Kidney (tissue), 14 donors: ENCODE measurements around the gene CHST3. TPM values are rescaled to one million over a fixed set of nuclear protein-coding genes. Genes with fewer than 3 reads are reported as not detected.

ENCODE experiments used
- DNase-seq, 5 donors: peaks; one replicate each; pipeline ENCODE4 v3.0.0-alpha.2; 2013 to 2020
- FAIRE-seq: peaks from 2 replicates; lab custom pipeline; 2012; peaks lifted over from hg19 to GRCh38; lab: Jason Lieb, UNC
- H3K27ac ChIP-seq, 2 donors: one replicate each; pipeline ENCODE4 v1.7.0; 2013; ENCODE audit warnings: low read depth in 2 of 2, low read length in 2 of 2, inconsistent platforms in 1 of 2
- H3K27me3 ChIP-seq: one replicate; pipeline ENCODE4 v1.7.1; 2013; ENCODE audit warnings: low read length, inconsistent platforms; ENCODE audit not compliant: control insufficient read depth, insufficient read depth
- H3K36me3 ChIP-seq, 3 donors: one replicate each; pipeline versions ENCODE4 v1.7.0 to v1.7.1; 2013; ENCODE audit warnings: low read length in 3 of 3, control low read depth in 1 of 3, inconsistent platforms in 1 of 3; ENCODE audit not compliant: insufficient read depth in 3 of 3, control insufficient read depth in 2 of 3
- H3K4me1 ChIP-seq, 3 donors: one replicate each; pipeline versions ENCODE4 v1.7.0 to v1.7.1; 2013; ENCODE audit warnings: low read length in 3 of 3, inconsistent platforms in 1 of 3, low read depth in 1 of 3; ENCODE audit not compliant: control insufficient read depth in 2 of 3, insufficient read depth in 2 of 3
- H3K4me3 ChIP-seq, 3 donors: one replicate each; pipeline versions ENCODE4 v1.7.0 to v1.8.1; 2013; ENCODE audit warnings: low read length in 3 of 3, control low read depth in 1 of 3, inconsistent platforms in 1 of 3
- H3K9ac ChIP-seq, 3 donors: one replicate each; pipeline versions ENCODE4 v1.7.0 to v1.7.1; 2013; ENCODE audit warnings: low read length in 3 of 3, control low read depth in 1 of 3, inconsistent platforms in 1 of 3
- H3K9me3 ChIP-seq, 3 donors: one replicate each; pipeline versions ENCODE4 v1.7.0 to v1.7.1; 2013; ENCODE audit warnings: low read length in 3 of 3, control low read depth in 1 of 3, inconsistent platforms in 1 of 3; ENCODE audit not compliant: control insufficient read depth in 2 of 3, insufficient read depth in 1 of 3
- CTCF ChIP-seq: IDR thresholded peaks from 3 replicates; pipeline ENCODE4 v1.5.1; 2012; ENCODE audit warnings: mild to moderate bottlenecking, moderate library complexity, borderline replicate concordance; ENCODE audit not compliant: insufficient read depth; ENCODE audit errors: extremely low read depth
- intact Hi-C: fragments of 100-400 bp; cut with DNase I; formaldehyde crosslinking; loops from one replicate; pipeline ENCODE4 v1.11.1; 2022
- polyA plus RNA-seq: library from polyadenylated mRNA; stranded (reverse); fragments of 350-450 nt; fragmentation: Illumina TruSeq; extraction: RNeasy Lipid Tissue Mini Kit (QIAGEN cat#74804); gene quantifications from one replicate; pipeline ENCODE4 v1.2.3, GENCODE V29; 2014; ENCODE audit warnings: low read depth, low replicate concordance; ENCODE audit not compliant: insufficient read depth
- total RNA-seq: library from RNA; stranded (reverse); fragmentation: NEBNext Ultra II Directional; extraction: Animal tissue kit (Norgen Biotek cat#: 25700); gene quantifications from one replicate; pipeline ENCODE4 v1.2.1, GENCODE V29; 2021
- donor health status: control.
- donor health status: control.
- donor health status: control.
- donor health status: control.
- donor health status: control.
- donor health status: DM: yes; HTN: yes; CAD: no.
- donor health status: Normal renal cell carcinoma (clear cell type).

Gene CHST3
- total and polyA plus RNA-seq, 2 donors from 2014 or later = 9.1 to 31.5 TPM

- Histone ChIP-seq H3K4me1 (peaks cover 0 to 62% (median 36%) of the 10 kb centered on the region in 3 donors), H3K9ac (no peak overlapping the region), H3K27ac (peak overlapping the region in 1 of 2 donors; percentile 9), H3K9me3 (no peaks in the 10 kb centered on the region), H3K36me3 (peaks cover 0 to 3% (median 0%) of the 10 kb centered on the region in 3 donors), H3K27me3 (no peaks in the 10 kb centered on the region), H3K4me3 (no peak overlapping the region)
- FAIRE-seq = no peak
- intact Hi-C loops = no loop called here
- DNase-seq = no peak
- TF ChIP-seq CTCF = no peak
These were observed 7.8 kb downstream of the CHST3 start for GRCh38 chr10:71971769-71972555.

GRCh38 chr10:71972746-71973695 lies 8.8 kb downstream of the CHST3 start:
- FAIRE-seq = no peak
- H3K9me3 ChIP-seq = no peaks in the 10 kb centered on the region
- H3K4me3 ChIP-seq = no peak overlapping the region
- H3K9ac ChIP-seq = no peak overlapping the region
- H3K4me1 ChIP-seq = peaks cover 0 to 61% (median 32%) of the 10 kb centered on the region in 3 donors
- no peak for TF ChIP-seq CTCF
- peaks cover 0 to 3% (median 0%) of the 10 kb centered on the region in 3 donors for H3K36me3 ChIP-seq
- DNase-seq = no peak
- no peaks in the 10 kb centered on the region for H3K27me3 ChIP-seq
- intact Hi-C loops = no loop called here
- no peak overlapping the region for H3K27ac ChIP-seq

GRCh38 chr10:71973777-71974488 lies 9.7 kb downstream of the CHST3 start:
- no peaks in the 10 kb centered on the region for H3K9me3 ChIP-seq
- H3K36me3 ChIP-seq = peaks cover 0 to under 1% (median 0%) of the 10 kb centered on the region in 3 donors
- no peak for TF ChIP-seq CTCF
- H3K27ac ChIP-seq = peak overlapping the region in 1 of 2 donors; percentile 67
- no peak for FAIRE-seq
- H3K27me3 ChIP-seq = no peaks in the 10 kb centered on the region
- H3K4me3 ChIP-seq = no peak overlapping the region
- no peak overlapping the region for H3K9ac ChIP-seq
- H3K4me1 ChIP-seq = peaks cover 0 to 66% (median 40%) of the 10 kb centered on the region in 3 donors
- intact Hi-C loops = no loop called here
- no peak for DNase-seq
